Mesothelial cell of epicardium (in vitro differentiated cells): ENCODE results near the gene PON1. TPM values are rescaled to one million over a fixed set of nuclear protein-coding genes. Genes with fewer than 3 reads are reported as not detected.

Source experiments
- DNase-seq, 2 experiments: peaks; one replicate each; pipeline ENCODE4 v3.0.0; 2021; ENCODE audit warnings: low spot score in 2 of 2; ENCODE audit not compliant: unreplicated experiment in 2 of 2
- H3K27ac Mint-ChIP-seq: 2 replicates; pipeline ENCODE4 v1.8.0; 2021; ENCODE audit warnings: mixed read lengths
- H3K27me3 Mint-ChIP-seq: 2 replicates; pipeline ENCODE4 v1.8.0; 2021; ENCODE audit warnings: low read depth, mixed read lengths
- H3K36me3 Mint-ChIP-seq: 2 replicates; pipeline ENCODE4 v1.8.0; 2021; ENCODE audit warnings: mixed read lengths
- H3K4me1 Mint-ChIP-seq: 2 replicates; pipeline ENCODE4 v1.8.0; 2021; ENCODE audit warnings: mixed read lengths
- H3K4me3 Mint-ChIP-seq: 2 replicates; pipeline ENCODE4 v1.8.0; 2021; ENCODE audit warnings: mild to moderate bottlenecking, moderate library complexity, mixed read lengths
- H3K9me3 Mint-ChIP-seq: 2 replicates; pipeline ENCODE4 v1.8.0; 2021; ENCODE audit warnings: mixed read lengths
- CTCF ChIP-seq: fragments of 200-600 bp; sonication (generic); IDR thresholded peaks from one replicate; pipeline ENCODE4 v1.5.0; 2021; ENCODE audit warnings: antibody characterized with exemption; ENCODE audit not compliant: unreplicated experiment
- total RNA-seq: library from RNA; stranded (reverse); gene quantifications from 3 replicates; pipeline ENCODE4 v1.2.1, GENCODE V29; 2021

The PON1 gene
- total RNA-seq, 1 donor from 2014 or later, result not detected

- H3K36me3 Mint-ChIP-seq, result no peaks in the 10 kb centered on the region
- TF ChIP-seq CTCF, result no peak
- H3K27me3 Mint-ChIP-seq, result no peaks in the 10 kb centered on the region
- no peaks in the 10 kb centered on the region for H3K9me3 Mint-ChIP-seq
- no peak overlapping the region for H3K27ac Mint-ChIP-seq
- DNase-seq, result no peak
- no peak overlapping the region for H3K4me3 Mint-ChIP-seq
- H3K4me1 Mint-ChIP-seq, result no peaks in the 10 kb centered on the region
Measured at GRCh38 chr7:95317546-95317945, 6.8 kb downstream of the PON1 start.

GRCh38 chr7:95316588-95316987 is 7.7 kb downstream of the PON1 start:
- H3K4me3 Mint-ChIP-seq, result no peak overlapping the region
- peaks cover 3% of the 10 kb centered on the region for H3K9me3 Mint-ChIP-seq
- no peaks in the 10 kb centered on the region for H3K27me3 Mint-ChIP-seq
- H3K27ac Mint-ChIP-seq, result no peak overlapping the region
- DNase-seq, result no peak
- no peaks in the 10 kb centered on the region for H3K36me3 Mint-ChIP-seq
- no peaks in the 10 kb centered on the region for H3K4me1 Mint-ChIP-seq
- no peak for TF ChIP-seq CTCF

GRCh38 chr7:95312561-95312960 is 11.8 kb downstream of the PON1 start:
- Mint-ChIP-seq H3K9me3 (peaks cover 3% of the 10 kb centered on the region), H3K36me3 (no peaks in the 10 kb centered on the region), H3K27me3 (no peaks in the 10 kb centered on the region), H3K4me1 (peaks cover 11% of the 10 kb centered on the region), H3K4me3 (no peak overlapping the region), H3K27ac (no peak overlapping the region)
- TF ChIP-seq CTCF, result no peak
- DNase-seq, result no peak

- Mint-ChIP-seq H3K4me1 (peaks cover 11% of the 10 kb centered on the region), H3K4me3 (no peak overlapping the region), H3K9me3 (peaks cover 3% of the 10 kb centered on the region), H3K36me3 (no peaks in the 10 kb centered on the region), H3K27ac (no peak overlapping the region), H3K27me3 (no peaks in the 10 kb centered on the region)
- DNase-seq, result no peak
- no peak for TF ChIP-seq CTCF
Measured at GRCh38 chr7:95311389-95311788, 12.9 kb downstream of the PON1 start.

- Mint-ChIP-seq H3K27ac (no peak overlapping the region), H3K9me3 (peaks cover 3% of the 10 kb centered on the region), H3K4me1 (peaks cover 11% of the 10 kb centered on the region), H3K27me3 (no peaks in the 10 kb centered on the region), H3K4me3 (no peak overlapping the region), H3K36me3 (no peaks in the 10 kb centered on the region)
- no peak for DNase-seq
- no peak for TF ChIP-seq CTCF
Measured at GRCh38 chr7:95309951-95310350, 14.4 kb downstream of the PON1 start.

- DNase-seq, result no peak
- Mint-ChIP-seq H3K27ac (no peak overlapping the region), H3K4me3 (no peak overlapping the region), H3K4me1 (peaks cover 18% of the 10 kb centered on the region), H3K36me3 (no peaks in the 10 kb centered on the region), H3K9me3 (no peaks in the 10 kb centered on the region), H3K27me3 (no peaks in the 10 kb centered on the region)
- TF ChIP-seq CTCF, result no peak
Measured at GRCh38 chr7:95304990-95305389, 19.3 kb downstream of the PON1 start.
